GM21526 (cell line): ENCODE measurements around the gene FAM50A.
"Not testable (repeated sequence)": the region's sequence is repeated elsewhere in the genome, so short reads cannot be mapped to it uniquely, and the experiment has no call there.

ENCODE experiments used
- ATAC-seq: cut with Tn5 transposase; IDR thresholded peaks from one replicate; pipeline ENCODE4 v1.9.1; 2021; ENCODE audit warnings: moderate library complexity; ENCODE audit not compliant: unreplicated experiment, low FRiP score

FAM50A gene

GRCh38 chrX:154481195-154481594 is 37.3 kb downstream of the FAM50A start:
- ATAC-seq: no peak

- no peak for ATAC-seq
Measured at GRCh38 chrX:154481911-154482601, 38.1 kb downstream of the FAM50A start.

DNA sequence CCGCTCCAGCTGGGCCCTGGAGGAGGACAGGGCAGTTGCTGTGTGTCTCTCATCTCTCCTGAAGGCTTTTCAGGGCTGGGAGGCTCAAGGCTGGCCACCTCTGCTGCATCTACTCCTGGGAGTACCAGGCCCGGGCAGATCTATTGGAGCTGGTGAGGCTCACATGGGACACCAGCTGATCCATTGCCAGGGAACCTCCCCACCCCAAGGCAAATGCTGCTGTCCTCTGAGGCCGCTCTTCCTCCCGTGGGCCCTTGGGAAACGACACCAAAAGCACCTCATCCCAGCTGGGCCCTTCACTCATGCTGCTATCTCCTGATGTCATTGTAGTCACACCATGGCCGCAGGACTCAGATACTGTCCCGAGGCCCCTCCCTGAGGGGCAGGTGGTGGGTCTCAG is 38.8 kb downstream of the FAM50A start:
- no peak for ATAC-seq

- no peak for ATAC-seq
Measured at GRCh38 chrX:154483325-154483724, 39.4 kb downstream of the FAM50A start.

GRCh38 chrX:154484255-154485149 is 40.6 kb downstream of the FAM50A start:
- ATAC-seq: no peak

- ATAC-seq: no peak
Measured at GRCh38 chrX:154485150-154486051, 41.5 kb downstream of the FAM50A start.

DNA sequence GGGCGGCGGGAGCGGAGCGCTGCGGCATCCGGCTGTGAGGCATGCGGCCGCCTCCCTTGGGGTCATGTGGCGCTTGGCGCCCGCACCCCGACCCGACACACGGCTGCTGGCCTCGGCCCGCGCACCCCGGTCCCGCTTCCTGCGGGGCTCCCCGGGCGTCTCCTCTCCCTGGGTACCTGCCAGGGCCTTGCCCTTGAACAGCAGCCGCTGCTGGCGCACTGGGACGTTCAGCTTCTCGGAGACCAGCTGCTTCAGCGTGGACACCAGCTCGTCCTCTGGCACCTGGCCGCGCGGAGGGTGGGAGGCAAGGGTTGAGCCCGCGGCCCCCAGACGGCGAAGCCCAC is 42.1 kb downstream of the FAM50A start:
- ATAC-seq: no peak

DNA sequence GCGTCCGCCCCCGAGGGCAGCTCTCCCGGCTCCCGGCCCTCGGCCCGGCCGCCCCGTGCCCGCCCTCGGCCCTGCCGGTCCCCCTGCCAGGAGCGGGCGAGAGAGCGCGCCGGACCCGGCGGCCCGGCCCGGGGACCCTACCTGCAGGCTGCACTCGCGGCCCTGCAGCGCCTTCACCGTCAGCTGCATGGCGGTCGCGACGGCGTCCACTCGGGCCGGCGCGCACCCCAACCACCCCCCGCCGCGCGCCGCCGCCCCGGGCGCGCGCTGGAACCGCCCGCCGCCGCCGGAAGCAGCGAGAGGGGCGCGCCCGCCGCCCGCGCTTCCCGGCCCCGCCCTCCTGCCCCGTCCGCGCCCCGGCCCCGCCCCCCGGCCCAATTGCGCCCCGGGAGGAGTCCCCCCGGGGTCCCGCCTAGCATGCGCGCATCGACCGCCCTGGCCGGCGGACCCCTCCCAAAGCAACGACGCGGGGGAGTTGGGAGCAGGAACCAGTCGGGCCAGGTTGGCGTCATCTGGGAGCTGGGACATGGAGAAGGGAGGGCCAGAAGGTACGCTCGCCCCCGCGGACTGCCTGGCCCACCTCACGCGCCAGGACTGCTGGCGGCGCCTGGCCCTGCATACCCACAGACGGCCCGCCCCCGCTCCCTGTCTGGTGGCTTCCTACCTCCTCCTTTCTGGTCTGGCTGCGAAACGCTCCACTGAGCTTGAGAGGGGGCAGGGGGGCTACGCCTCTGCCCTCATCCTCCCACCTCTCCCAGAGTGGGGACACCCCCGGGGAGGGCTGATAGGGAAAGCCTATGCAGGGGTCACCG is 42.7 kb downstream of the FAM50A start, which contains the start of gene UBL4A:
Gene UBL4A, minus strand, starts transcription at position 220 of the 812 bp plus-strand sequence. Its CDS starts 31 bp downstream, at position 189.
- no peak for ATAC-seq

- ATAC-seq: no peak
Measured at GRCh38 chrX:154487518-154488290, 43.8 kb downstream of the FAM50A start.

GRCh38 chrX:154488336-154489075 is 44.6 kb downstream of the FAM50A start:
- ATAC-seq: no peak

- no peak for ATAC-seq
Measured at GRCh38 chrX:154489182-154489581, 45.2 kb downstream of the FAM50A start.

GRCh38 chrX:154490021-154490413 is 46.1 kb downstream of the FAM50A start:
- no peak for ATAC-seq

GRCh38 chrX:154490414-154491083 is 46.6 kb downstream of the FAM50A start, which contains the start of gene SLC10A3:
Gene SLC10A3 (minus strand): TSS chrX:154490629. CDS start chrX:154488940, 1,689 bp downstream.
- peak; percentile 64 for ATAC-seq

DNA sequence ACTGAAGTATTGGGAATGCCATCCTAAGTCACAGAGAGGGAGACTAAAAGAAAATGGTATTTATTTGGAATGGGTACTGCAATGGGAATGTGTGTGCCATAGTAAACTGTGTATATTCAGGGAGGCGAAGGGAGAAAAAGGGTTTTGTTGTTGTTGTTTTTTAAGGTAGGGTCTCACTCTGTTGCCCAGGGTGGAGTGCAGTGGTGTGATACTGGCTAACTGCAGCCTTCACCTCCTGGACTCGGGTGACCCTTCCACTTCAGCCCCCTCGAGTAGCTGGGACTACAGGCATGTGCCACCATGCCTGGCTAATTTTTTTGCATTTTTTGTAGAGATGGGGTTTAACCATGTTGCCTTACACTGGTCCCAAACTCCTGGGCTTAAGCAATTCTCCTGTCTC is 50.8 kb downstream of the FAM50A start:
- no peak for ATAC-seq

- ATAC-seq: no peak
Measured at GRCh38 chrX:154495472-154495922, 51.6 kb downstream of the FAM50A start.

GRCh38 chrX:154496591-154497137 is 52.7 kb downstream of the FAM50A start:
- ATAC-seq: not testable (repeated sequence)
